GM18508 (cell line): ENCODE results near the gene SLC35E1.
"Not testable (repeated sequence)": the region's sequence is repeated elsewhere in the genome, so short reads cannot be mapped to it uniquely, and the experiment has no call there.

Experiments
- ATAC-seq: cut with Tn5 transposase; IDR thresholded peaks from one replicate; pipeline ENCODE4 v1.9.1; 2021; ENCODE audit warnings: moderate number of reproducible peaks; ENCODE audit not compliant: insufficient read depth, unreplicated experiment

SLC35E1 gene

DNA sequence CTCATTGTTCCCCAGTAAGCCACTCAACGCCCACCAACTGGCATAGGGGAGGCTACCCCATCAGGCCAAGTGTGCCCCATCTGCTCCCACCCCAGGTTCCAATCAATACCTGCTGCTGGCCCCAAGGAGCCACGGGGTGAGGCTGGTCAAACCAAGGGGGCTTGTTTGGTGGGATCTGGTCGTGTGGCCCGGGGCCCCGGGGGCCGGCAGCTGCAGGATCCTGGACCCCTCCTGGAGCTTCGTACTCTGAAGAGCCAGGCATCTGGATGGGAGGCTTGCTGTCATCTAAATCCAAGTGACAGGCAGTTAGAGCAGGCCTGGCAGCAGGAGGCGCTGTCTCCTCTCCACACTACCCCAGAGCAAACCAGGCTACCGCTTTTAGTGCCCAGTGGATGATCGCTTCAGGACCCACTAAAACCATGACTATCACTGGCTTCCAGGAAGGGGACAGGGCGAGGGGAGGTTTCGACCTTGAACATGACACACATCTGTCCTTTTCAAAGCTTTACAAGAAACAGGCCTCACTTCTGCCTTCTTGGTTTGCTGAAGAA lies 44.2 kb downstream of the SLC35E1 start:
- ATAC-seq: no peak

- no peak for ATAC-seq
These were observed 44.8 kb downstream of the SLC35E1 start for GRCh38 chr19:16527334-16527935.

GRCh38 chr19:16525751-16526481 lies 46.3 kb downstream of the SLC35E1 start:
- ATAC-seq: no peak

- no peak for ATAC-seq
These were observed 47.1 kb downstream of the SLC35E1 start for GRCh38 chr19:16524991-16525734.

DNA sequence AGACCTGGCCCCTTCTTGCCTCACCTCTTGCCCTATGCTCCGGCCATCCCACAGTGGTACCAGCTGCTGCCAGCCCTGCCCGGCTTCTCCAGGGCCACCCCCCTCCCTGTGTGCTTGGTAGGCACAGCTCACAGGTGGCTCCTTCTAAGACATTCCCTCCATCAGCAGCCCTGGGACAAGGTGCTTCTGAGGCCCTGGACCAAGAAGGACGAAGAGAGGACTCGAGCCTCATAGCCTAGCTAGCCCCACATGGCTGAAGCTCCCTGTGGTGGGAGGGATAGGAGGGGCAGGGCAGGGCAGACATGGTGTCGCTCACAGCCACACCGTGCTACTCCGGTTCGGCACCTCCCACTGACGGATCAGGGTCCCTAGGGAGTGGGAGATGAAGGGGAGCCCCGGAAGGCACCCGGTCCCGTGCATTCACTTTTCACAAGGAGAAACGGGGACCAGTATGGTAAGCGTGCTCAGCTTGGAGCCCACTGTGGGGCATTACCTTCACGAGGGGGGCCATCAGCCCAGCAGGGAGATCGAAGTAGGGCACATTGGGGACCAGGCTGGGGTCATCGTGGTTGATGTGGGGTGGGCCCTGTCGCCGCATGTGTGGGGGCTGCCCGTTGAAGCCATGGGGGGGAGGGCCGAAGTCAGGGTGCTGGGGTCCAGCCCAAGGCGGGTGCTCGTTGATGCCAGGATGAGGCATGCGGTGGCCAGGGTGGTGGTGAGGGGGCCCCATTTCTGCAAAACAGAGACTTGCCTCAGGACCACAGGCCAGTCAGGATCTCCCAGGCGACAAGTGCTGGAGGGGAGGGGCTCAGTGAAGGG lies 49.4 kb downstream of the SLC35E1 start:
- ATAC-seq: no peak

DNA sequence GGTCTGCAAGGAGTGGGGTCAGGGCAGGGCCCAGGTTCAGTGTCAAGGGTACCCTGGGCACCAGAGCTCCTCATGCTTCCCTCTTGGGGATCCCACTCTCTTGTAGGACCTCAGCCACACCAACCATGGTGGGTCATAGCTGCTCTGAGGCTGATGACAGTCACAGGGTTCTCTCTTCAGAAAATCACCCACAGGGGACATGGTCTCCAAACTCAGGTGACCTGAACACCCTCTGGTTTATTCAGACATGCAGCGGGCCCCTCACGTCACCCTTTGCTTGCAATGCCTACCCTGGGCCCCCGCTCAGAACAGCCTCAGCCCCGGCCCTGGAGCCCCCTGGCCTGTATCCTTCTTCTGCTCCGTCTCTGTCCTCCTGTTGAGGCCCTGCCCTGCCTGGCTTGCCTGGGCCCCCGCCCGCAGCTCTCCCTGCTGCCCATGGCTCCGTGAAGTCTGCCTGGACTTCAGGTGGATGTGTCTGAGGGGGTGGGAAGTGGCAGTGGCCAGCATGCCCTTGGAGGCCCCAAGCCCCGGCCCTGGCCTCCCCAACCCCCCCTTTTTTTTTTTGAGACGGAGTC lies 50.4 kb downstream of the SLC35E1 start:
- ATAC-seq: no peak

DNA sequence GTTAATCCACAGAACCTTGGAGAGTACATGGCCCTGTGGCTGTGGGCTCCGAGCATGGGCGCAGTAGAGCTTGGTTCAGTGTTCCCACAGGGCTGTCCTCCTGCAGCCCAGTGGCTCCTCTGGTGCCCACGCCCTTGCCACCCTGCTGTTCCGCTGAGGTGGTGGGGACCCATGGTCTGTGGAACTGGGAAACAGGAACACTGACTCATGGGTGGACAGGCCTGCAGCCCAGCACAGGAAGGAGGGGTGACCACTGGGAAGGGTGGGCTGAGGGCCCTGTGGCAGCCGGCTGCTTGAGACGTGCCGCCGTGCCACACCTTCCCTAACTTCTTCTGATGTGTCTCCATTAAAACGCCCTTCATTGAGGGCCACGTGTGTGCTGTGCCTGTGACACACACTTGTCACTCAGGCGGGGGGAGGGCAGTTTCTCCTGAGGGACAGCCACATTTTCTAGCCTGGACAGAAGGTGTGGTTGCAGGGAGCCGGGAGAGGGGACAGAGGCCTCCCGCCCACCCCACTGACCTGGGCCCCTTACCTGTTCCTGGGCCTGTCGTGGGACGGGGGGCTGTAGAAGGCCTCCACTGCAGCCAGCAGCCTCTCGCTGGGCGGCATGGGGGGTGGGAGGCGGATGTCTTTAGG lies 51.1 kb downstream of the SLC35E1 start:
- ATAC-seq: no peak

- no peak for ATAC-seq
These were observed 51.9 kb downstream of the SLC35E1 start for GRCh38 chr19:16520074-16520973.

- ATAC-seq: no peak
These were observed 53.0 kb downstream of the SLC35E1 start for GRCh38 chr19:16519230-16519687.

DNA sequence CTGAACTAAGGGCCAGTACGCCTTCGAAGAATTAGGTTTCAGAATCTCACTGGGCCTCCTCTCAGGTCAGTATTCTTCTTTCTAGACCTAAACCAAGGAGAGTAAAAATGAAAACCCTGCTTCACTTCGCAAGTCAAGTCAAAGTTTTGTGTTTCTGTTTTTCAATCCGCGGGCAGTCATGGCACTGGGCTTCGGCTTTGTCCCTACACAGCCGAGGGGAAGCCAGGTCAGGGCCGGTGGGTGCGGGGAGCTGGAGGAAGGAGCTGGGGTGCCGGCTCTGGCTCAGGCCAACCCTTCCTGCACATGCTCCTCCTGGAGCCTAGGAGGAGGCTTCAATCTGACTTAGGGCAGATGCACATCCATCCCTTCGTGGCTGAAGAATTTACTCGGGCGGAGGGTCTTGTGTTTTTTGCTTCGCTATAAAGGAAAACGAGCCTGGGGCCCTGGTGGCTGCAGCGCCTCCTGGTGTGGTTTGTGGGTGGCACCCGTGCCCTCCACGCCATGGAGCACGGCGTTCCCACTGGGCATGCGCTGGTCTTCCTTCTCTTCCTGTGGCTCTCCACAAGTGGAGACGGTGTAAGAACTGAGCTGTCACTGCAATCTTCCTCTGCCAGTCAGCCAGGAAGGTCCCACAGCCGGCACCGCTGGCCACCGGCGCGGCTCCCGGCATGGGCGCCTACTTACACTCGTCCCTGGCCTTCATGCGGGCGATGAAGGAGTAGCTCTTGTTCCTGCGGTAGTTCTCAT lies 53.6 kb downstream of the SLC35E1 start:
- no peak for ATAC-seq

DNA sequence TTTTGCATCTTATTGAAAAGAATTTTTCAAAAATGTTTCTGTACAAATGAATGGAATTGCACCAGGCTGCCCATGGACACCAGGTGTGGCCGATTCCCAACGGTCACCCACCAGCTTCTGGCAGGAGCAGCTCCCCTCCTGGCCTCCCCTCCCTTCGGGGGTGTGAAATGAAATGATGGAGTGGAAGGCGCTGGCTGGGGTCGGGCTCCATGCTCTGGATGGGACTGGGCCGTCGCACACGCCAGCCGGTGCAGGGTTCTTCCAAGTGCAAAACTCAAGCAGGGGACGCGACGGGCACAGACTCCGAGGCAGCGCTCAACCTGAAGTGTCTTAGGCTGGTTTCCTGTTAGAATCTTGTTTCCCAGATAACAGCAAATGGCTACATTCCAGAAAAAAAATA lies 54.2 kb downstream of the SLC35E1 start:
- no peak for ATAC-seq

- no peak for ATAC-seq
These were observed 55.1 kb downstream of the SLC35E1 start for GRCh38 chr19:16516923-16517610.

- no peak for ATAC-seq
These were observed 55.8 kb downstream of the SLC35E1 start for GRCh38 chr19:16516381-16516780.

DNA sequence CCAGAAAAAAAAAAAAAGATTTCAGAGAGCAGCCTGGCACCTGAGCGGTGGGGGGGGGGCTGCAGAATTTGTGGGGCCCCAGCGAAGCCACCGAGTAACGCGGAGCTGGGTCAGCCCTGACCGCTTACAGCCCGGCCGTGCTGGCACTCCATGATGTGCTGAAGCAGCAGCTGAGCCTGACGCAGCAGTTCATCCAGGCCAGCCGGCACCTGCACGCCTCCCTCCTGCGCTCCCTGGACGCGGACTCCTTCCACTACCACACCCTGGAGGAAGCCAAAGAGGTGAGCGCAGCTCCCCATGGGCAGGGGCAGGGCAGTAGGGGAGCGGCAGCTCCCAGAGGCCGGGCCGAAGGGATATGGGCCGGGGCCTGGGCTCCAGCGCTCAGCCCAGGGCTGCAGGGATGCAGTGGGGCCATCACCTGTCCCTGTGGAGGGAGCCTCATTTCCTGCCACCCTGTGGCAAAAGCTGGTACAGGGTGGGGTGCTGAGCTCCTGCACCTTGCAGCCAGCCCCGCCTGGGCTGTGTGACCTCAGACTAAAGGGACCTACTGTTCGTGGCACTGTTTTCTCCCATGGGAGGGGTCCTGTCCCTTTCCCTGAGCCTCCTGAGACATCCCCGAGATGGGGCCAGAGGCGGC lies 57.7 kb downstream of the SLC35E1 start:
- no peak for ATAC-seq

GRCh38 chr19:16512611-16513010 lies 59.6 kb downstream of the SLC35E1 start:
- ATAC-seq: not testable (repeated sequence)

DNA sequence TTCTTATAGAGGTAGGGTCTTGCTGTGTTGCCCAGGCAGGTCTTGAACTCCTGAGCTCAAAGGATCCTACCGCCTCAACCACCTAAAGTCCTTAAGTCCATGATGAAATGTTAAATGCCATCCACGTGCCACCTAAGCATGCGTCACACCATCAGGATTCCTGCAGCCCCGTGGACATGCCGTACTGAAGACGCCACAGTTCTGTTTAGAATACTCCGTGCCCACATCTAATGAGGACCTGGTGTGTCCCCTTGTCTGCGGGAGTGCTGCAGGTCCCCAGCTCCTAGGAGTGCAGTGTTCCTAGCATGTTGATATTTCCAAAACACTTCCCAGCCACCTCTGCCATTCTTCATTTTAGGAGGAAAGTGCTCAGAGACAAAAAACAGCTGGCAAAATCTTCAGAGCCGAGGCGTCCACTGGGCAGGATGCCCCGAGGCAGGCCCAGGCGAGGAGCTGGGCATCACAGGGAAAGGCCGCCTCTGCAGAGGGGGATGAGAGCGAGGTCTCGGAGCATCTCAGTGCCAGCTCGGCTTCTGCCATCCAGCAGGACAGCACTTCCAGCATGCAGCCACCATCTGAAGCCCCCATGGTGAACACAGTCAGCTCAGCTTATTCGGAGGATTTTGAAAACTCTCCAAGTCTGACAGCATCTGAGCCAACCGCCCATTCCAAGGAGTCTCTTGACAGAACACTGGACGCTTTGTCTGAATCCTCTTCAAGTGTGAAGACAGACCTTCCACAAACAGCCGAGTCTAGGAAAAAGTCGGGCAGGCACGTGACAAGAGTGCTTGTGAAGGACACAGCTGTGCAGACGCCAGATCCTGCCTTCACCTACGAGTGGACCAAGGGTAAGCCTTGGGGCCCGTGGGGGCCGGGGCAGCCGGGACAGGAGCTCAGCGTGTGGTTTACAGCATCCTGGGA lies 62.8 kb downstream of the SLC35E1 start:
- ATAC-seq: no peak
